GM21786 (cell line): ENCODE results near the gene CRYGC.

Source experiments
- ATAC-seq: cut with Tn5 transposase; IDR thresholded peaks from one replicate; pipeline ENCODE4 v1.9.1; 2021; ENCODE audit not compliant: unreplicated experiment

The CRYGC gene

DNA sequence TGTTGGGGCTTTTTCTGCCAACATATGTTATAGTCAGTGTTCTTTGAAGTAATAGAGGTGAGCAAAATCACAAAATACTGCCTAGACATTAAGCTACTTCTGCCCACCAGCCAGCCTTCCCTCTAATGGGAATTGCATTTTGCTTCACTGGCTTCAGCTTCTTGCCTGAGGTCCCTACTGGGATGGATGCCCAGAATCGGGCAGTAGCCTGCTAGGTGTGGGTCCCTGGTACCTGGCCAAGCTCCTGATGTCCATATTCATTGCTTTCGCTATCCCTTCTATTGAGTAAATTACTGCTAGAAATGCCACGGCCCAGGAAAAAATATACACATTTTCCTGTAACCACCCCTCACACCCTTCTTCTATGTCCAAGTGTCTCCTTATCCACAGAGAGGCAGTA lies 32.3 kb downstream of the CRYGC start:
- no peak for ATAC-seq

DNA sequence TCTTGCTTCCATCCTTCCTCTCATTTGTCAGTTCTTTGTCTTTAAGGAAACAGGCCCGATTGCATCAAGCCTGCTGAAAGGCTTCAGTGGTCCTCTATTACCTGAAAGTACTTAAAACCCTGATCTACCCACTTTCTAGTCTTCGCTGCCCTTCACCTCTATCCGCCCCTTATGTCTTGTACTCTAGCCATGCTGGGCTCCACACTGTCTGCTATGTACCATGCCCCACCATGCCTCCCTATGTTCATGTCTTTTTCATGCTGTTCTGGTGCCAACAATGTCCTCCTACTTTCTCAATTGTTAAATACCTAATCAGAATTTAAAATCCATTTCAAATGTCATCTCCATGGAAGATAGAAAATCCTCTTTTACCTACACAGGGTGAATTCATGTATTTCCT lies 33.5 kb downstream of the CRYGC start:
- no peak for ATAC-seq

DNA sequence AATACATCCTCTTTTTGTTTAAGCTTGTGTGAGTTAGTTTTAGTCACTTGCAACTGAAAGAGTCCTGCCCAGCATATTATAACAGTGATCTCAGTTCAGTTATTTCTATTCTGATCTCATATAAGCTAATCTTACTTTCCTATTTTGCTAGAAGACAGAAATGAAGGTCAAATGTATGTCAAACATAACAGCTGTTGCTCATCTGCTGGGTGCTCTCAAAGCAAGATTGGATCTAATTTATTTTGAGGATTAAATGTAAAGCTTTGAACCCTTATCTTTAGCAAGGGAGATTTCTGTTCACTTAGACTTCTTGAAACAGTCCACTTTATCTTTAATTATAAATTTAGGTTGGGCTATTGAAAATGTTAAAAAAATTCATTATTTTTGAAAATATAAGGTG lies 36.5 kb downstream of the CRYGC start:
- ATAC-seq, result no peak

DNA sequence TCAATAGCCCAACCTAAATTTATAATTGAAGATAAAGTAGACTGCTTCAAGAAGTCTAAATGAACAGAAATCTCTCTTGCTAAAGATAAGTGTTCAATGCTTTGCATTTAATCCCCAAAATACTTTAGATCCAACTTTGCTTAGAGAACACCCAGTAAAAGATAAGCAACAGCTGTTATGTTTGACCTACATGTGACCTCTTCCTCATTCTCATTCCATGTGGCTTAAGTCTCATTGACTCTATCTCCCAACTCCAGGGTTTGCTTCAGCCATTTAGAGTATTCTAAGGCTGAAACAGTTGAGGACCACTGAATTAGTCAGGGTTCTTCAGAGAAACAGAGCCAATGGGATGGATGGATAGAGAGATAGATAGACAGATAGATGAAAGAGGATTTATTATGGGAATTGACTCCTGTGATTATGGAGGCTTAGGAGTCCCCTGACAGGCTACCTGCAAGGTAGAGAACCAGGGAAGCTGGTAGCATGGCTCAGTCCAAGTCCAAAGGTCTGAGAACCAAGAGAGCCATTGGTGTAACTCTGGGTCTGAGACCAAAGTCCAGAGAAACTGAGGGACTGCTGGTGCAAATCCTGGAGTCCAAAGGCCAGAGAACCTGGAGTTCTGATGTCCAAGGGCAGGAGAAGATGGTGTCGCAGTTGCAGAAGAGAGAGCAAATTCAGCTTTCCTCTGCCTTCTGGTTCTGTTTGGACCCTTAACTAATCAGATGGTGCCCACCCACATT lies 37.4 kb downstream of the CRYGC start:
- ATAC-seq, result no peak

DNA sequence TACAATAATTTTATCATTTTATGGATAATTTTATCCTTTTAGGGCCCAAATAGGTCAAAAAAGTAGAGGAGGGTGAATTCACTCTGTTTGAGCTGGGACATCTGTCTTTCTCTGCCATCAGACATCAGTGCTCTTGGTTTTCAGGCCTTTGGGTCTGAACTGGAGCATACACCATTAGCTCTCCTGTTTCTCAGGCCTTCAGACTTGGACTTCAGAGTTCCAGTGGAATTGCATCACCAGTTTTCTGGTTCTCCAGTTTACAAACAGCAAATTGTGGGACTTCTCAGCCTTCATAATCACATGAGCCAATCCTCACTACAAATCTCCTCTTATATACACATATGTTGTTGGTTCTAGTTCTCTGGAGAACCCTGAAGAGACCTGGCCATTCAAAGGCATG lies 39.2 kb downstream of the CRYGC start:
- no peak for ATAC-seq

DNA sequence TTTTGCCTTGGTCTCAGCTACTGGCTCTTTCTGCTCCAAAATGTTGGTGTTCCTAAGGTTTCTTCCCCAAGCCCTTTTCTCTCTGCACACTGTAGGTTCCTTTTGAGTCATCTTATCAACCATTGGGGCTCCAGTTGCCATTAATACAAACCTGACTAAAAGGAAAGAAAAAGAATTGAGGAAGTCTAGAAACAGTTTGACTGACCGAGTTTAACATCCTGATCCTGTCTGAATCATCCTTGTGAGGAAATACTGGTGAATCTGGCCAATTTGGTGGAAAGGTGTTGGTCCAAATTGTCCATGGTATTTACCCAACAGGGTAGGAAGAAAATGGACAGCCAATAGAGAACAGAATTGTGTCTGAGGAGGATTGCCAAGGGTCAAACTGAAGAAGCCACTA lies 43.6 kb downstream of the CRYGC start:
- no peak for ATAC-seq

DNA sequence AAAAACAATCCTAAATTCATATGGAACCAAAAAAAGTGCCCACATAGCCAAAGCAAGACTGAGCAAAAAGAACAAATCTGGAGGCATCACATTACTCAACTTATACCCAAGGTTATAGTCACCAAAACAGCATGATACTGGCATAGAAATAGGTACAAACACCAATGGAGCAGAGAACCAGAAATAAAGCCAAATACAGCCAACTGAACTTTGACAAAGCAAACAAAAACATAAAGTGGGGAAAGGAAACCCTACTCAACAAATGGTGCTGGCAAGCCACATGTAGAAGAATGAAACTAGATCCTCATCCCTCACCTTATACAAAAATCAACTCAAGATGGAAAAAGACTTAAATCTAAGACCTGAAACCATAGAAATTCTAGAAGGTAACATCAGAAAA lies 45.8 kb downstream of the CRYGC start:
- no peak for ATAC-seq
